ENCODE results near the gene VGLL4. TPM values are rescaled to one million over a fixed set of nuclear protein-coding genes. Genes with fewer than 3 reads are reported as not detected.

The VGLL4 gene
- total RNA-seq, 1 experiment from 2014 or later: 42.1 TPM

- no peak overlapping the region for H3T11ph ChIP-seq (ENCODE audit: low read length)
- no peak overlapping the region for H3K4me3 Mint-ChIP-seq
- WGBS (ENCODE audit: extremely low coverage, insufficient read length, low lambda C conversion rate): no CpG with 5 or more reads among the region's 9 CpGs
- H3K14ac ChIP-seq (ENCODE audit: insufficient read depth, low read length): no peak overlapping the region
- no peak for TF ChIP-seq CTCF (conservative IDR thresholded peaks at IDR 0.05)
- no peak overlapping the region for H3K4ac ChIP-seq (ENCODE audit: low read depth, low read length)
- H3K4me1 Mint-ChIP-seq: peaks cover 72 to 77% of the 10 kb centered on the region in 2 experiments
- H3K4me1 ChIP-seq (ENCODE audit: insufficient read depth, low read length): peaks cover 5% of the 10 kb centered on the region; the same call in 1 of the 2 replicates
- H2BK120ac ChIP-seq (ENCODE audit: low read depth, low read length, poor library complexity, severe bottlenecking): no peak overlapping the region
- peaks cover 0 to 8% (median 7%) of the 10 kb centered on the region in 3 experiments; a peak in 3 of 7 replicates for H3K36me3 Mint-ChIP-seq (ENCODE audit: insufficient read depth in 1 of 3, low read depth in 3 of 3)
- H4K8ac ChIP-seq (replicated peaks; ENCODE audit: insufficient read length, low read depth, low read length): no peak overlapping the region
- H2AFZ ChIP-seq (ENCODE audit: low read length): no peak overlapping the region
- no peak overlapping the region for H3K27ac ChIP-seq (ENCODE audit: insufficient read length, low read depth, low read length)
- no peak overlapping the region for H3K23ac ChIP-seq (ENCODE audit: insufficient read length, low read depth, low read length)
- no peak overlapping the region for H3K56ac ChIP-seq (ENCODE audit: insufficient read length, low read depth, low read length)
- no peak overlapping the region for H2BK20ac ChIP-seq (ENCODE audit: low read depth, low read length, poor library complexity, severe bottlenecking)
- H3K9ac ChIP-seq (ENCODE audit: extremely low read depth, insufficient read length, low read length): no peak overlapping the region
- H2AK5ac ChIP-seq (ENCODE audit: insufficient read length, low read length): no peak overlapping the region
- no peak overlapping the region for H2BK5ac ChIP-seq (ENCODE audit: insufficient read length, low read length)
- H3K27me3 ChIP-seq (ENCODE audit: insufficient read depth, low read length): no peaks in the 10 kb centered on the region
- no peaks in the 10 kb centered on the region for H3K27me3 Mint-ChIP-seq (ENCODE audit: low read depth)
- H3K79me2 ChIP-seq (ENCODE audit: insufficient read depth, low read length): peaks cover 15% of the 10 kb centered on the region; the same call in 1 of the 2 replicates
- H3K23me2 ChIP-seq (ENCODE audit: insufficient read length, low read depth, low read length, poor library complexity, severe bottlenecking): no peaks in the 10 kb centered on the region
- peak overlapping the region in 1 of 3 experiments; percentile 28; a peak in 1 of 7 replicates for H3K27ac Mint-ChIP-seq
- no peaks in the 10 kb centered on the region for H3K9me3 ChIP-seq (ENCODE audit: control insufficient read depth, low read depth, low read length)
- no peak overlapping the region for H3K18ac ChIP-seq (ENCODE audit: insufficient read length, low read depth, low read length)
- no peak overlapping the region for H2BK15ac ChIP-seq (ENCODE audit: low read depth, low read length)
- DNase-seq: no peak
- peaks cover 13% of the 10 kb centered on the region for H3K79me1 ChIP-seq (ENCODE audit: insufficient read depth, low read depth, low read length, poor library complexity, severe bottlenecking)
- H2BK12ac ChIP-seq (ENCODE audit: insufficient read length, low read depth, low read length): no peak overlapping the region
- H4K5ac ChIP-seq (ENCODE audit: insufficient read length, low read depth, low read length): no peak overlapping the region
- H3K9me3 Mint-ChIP-seq: no peaks in the 10 kb centered on the region
- no peak overlapping the region for H4K91ac ChIP-seq (ENCODE audit: insufficient read length, low read depth, low read length)
- no peak overlapping the region for H3K4me2 ChIP-seq (ENCODE audit: insufficient read depth, insufficient read length, low read length)
- H4K20me1 ChIP-seq (ENCODE audit: control insufficient read depth, insufficient read depth, insufficient read length): no peaks in the 10 kb centered on the region
Measured at GRCh38 chr3:11611341-11611799, 32.3 kb downstream of the VGLL4 start.

Measured in H9 (cell line).